ENCODE data around the gene LITAF.
"Not testable (repeated sequence)": the region's sequence is repeated elsewhere in the genome, so short reads cannot be mapped to it uniquely, and the experiment has no call there.

The LITAF gene

GRCh38 chr16:11601425-11601824, 14.7 kb upstream of the LITAF start:
- no peak for DNase-seq (ENCODE audit: insufficient read length, low spot score)

DNA sequence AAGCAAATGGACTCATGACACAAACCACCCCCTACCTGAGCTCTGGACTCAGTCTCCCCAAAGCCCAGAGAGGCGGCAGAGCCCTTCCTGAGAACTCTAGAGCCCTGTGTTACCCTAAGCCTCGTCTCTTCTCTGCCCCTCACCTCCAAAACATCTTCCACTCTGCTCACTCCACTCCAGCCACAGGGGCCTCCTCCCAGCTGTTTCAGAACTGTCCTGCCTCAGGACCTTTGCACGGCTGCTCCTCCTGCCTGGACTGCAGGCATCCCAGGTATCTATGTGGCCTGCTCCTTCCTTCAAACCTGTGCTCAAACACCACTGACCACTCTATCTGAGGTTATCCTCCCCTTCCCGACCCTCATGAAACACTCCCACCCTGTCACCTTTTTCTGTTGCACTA, 12.9 kb upstream of the LITAF start:
- DNase-seq (ENCODE audit: insufficient read length, low spot score) = no peak
- FAIRE-seq = no peak

More at GRCh38 chr16:11601425-11601824, 14.7 kb upstream of the LITAF start:
- no peak for FAIRE-seq

GRCh38 chr16:11597235-11598095, 10.7 kb upstream of the LITAF start:
- FAIRE-seq = no peak

DNA sequence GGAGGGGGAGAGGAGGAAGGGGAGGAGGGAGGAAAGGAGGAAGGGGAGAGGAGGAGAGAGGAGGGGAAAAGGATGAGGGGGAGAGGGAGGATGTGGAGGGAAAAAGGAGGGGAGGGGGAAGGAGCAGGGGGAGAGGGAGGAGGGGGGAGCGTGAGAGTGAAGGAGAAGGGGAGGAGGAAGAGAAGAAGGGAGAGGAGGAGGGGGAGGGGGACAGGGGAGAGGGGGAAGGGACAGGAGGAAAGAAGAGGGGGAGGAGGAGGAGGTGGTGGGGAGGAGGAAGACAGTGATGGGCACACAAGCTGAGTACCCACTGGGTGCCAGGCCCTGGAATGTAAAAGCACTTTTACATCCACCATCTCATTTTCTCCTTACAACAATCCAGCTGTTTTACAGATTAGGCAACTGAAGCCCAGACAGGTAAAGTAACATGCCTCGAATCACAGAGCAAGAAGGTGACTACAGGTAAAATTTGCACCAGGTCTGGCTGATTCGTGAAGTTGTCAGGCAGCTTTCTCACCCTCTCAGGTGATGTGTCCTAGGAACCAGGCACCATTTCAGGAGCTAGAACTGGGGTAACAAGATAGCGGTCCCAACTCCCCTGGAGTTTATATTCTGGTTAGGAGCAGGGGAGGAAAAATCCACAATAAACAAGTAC, 10.0 kb upstream of the LITAF start:
- no peak for FAIRE-seq
- no peak for DNase-seq (ENCODE audit: insufficient read length, low spot score)

More at GRCh38 chr16:11597235-11598095, 10.7 kb upstream of the LITAF start:
- no peak for DNase-seq (ENCODE audit: insufficient read length, low spot score)

DNA sequence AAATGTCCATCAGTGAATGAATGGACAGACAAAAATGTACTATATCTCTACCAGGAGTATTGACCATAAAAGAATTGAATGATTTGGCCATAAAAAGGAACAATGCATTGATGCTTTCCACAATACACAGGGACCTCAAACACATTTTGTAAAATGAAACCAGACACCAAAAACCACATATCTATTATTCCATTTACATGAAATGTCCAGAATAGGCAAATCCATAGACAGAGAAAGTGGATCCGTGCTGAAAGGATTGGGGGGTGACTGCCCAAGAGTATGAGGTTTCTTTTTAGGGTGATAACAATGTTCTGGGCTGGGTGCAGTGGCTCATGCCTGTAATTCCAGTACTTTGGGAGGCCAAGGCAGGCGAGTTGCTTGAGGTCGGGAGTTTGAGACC, 6.9 kb upstream of the LITAF start:
- FAIRE-seq (no peak), DNase-seq (ENCODE audit: insufficient read length, low spot score) (no peak)

DNA sequence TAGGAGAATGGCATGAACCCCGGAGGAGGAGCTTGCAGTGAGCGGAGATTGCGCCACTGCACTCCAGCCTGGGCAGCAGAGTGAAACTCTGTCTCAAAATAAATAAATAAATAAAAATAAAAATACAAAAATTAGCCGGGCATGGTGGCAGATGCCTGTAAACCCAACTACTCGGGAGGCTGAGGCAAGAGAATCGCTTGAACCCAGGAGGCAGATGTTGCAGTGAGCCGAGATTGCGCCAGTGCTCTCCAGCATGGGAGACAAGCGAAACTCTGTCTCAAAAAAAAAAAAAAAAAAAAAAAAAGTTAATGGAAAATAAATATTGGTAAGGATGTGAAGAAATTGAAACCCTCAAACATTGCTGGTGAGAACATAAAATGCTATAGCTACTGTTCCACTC, 6.4 kb upstream of the LITAF start:
- not testable (repeated sequence) for FAIRE-seq; DNase-seq (ENCODE audit: insufficient read length, low spot score)

- not testable (repeated sequence) for DNase-seq (ENCODE audit: insufficient read length, low spot score); FAIRE-seq
These were observed 4.9 kb upstream of the LITAF start for GRCh38 chr16:11591630-11592029.

DNA sequence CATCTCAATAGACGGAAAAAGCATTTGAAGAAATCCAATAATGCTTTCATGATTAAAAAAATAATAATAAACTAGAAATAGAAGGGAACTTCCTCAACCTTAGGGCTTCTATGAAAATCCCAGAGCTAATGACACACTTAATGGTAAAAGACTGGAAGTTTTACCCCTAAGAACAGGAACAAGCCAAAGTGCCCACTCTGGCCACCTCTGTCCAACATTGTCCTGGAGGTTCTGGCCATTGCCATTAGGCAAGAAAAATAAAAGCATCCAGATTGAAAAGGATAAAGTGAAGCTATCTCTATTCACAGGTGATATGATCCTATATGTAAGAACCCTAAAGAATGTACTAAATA, 2.5 kb upstream of the LITAF start:
- FAIRE-seq = no peak
- DNase-seq (ENCODE audit: insufficient read length, low spot score) = no peak

DNA sequence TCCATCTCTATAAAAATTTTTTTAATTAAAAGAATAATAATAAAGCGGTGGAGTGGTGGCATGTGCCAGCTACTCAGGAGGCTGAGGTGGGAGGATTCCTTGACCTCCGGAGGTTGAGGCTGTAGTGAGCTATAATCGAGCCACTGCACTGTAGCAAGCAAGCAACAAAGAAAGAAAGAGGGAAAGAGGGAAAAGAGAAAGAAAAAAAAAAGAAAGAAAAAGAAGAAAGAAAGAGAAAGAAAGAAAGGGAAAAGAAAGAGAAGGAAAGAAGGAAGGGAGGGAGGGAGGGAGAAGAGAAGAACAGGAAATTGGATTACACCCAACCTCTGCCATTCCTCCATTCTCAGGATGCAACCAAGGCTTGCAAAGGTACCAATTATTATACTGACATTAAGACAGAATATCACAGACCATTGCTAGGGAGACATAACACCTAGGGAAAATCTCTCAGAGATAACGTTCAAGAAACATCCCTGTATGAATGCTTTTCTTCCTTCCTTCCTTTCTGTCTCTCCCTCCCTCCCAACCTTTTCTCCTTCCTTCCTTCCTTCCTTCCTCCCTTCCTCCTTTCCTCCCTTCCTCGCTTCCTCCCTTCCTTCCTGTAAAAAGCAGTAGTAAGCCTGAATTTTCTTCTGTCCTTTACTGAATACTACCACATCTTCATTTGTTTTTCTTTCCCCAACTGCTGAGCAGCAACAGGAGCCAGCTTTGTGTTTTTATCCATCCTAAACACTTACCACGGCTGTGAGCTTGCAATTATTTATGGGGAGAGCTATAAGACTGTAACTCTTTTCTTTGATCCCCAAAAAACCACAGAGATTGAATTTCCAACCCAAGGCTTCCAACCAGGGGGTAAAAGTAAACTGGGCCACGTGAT, 1.8 kb upstream of the LITAF start:
- no peak for FAIRE-seq
- DNase-seq (ENCODE audit: insufficient read length, low spot score) = no peak

DNA sequence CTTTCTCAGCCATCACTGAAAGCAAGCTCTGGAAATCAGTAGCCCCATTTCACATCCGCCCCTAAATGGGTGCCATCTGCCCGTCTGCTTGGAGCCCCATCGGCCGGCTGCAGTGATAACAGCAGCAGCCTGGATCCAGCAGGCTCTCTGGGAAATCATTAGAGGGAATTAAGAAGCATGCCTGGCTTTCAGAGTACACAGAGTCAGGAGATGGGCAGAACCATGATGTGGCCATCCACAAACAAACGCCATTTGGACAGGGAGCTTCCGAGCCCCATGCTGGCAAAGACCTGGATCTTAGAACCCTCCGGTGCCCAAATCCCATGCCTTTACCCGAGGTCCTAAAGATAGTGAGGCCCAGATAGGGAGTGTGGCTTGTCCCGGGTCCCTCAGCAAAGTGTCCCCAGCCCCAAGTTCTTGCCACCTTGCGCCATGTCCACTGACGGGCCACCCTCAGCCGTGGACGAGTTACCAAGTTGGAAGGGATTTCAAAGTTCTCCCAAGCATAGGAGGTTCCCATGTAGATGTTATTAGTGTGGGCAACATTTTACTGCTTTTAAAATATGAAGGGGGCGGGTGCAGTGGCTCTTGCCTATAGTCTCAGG, 1.0 kb upstream of the LITAF start:
- no peak for FAIRE-seq

DNA sequence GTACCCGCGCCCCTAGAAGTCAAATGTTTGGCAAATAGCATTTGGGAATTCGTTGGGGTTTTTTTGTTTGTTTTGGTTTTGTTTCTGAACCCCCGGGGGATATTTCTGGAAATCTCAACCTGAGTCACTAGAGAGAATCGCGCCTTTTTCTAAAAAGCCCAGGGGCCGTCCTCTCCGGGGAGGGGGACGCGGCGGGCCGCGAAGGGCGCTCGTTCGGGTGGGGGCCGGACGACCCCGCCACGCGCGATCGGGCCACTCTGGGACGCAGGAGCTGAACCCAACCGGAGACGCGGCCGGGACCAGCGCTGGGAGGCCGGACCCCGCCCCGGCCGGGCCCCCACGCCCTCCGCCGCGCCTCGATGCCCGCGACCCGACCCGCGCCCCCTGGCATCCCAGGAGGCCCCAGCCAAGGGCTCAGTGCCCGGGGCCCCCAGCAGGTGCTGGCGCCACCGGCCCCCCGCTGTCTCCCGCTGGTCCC, 302 bp downstream of the LITAF start:
- DNase-seq (ENCODE audit: insufficient read length, low spot score) = no peak
- no peak for FAIRE-seq

More for the DNA sequence above, 1.0 kb upstream of the LITAF start:
- no peak for DNase-seq (ENCODE audit: insufficient read length, low spot score)

DNA sequence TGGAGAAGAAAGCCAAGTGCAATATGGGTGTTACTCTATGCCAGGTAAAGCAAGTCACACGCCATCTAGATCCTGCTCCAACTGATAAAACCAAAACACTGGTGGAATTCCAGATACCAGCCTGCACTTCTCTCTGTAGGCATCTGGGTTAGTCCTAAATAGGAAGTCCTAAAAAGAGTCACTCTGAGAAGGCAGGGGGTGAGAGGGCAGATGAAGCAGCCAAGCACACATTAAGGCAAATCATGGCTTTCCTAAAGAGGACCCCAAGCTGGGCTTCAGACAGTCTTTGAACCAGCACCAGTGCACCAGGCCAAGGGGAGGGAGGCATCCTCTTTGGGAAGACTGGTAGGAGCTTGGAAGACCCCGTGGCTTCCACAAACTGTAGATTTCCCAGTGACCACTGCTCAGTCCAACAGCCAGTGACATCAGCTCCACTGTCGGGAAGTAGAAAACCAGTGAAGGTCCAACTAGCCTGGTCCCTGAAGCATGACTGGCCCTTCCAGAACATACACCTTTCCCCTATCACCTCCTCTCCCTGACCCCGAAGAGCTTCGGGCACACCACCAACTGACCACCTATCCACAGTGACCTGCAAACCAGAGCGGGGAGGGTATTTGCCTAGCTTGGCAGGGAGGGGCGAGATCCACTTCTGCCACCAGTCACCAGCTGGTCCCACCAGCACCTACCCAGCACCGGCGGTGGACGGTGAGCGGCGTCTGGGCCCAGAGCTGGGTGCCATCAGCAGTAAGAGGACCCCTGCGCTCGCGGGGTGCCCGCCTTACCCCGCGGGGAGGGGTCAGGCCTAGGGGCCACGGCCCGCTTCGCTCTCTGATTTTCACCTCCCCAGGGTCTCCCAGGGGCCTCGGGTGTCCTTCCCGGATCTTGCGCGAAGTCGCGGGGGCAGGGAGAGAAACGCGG, 1.0 kb downstream of the LITAF start:
- DNase-seq (ENCODE audit: insufficient read length, low spot score) = no peak

GRCh38 chr16:11583889-11584565, 2.7 kb downstream of the LITAF start:
- FAIRE-seq = peak; percentile 82
- DNase-seq (ENCODE audit: insufficient read length, low spot score) = peak; percentile 27

More for the DNA sequence above, 1.0 kb downstream of the LITAF start:
- peak; percentile 83 for FAIRE-seq

- FAIRE-seq (no peak), DNase-seq (ENCODE audit: insufficient read length, low spot score) (no peak)
These were observed 3.6 kb downstream of the LITAF start for GRCh38 chr16:11583166-11583565.

GRCh38 chr16:11582157-11582814, 4.4 kb downstream of the LITAF start:
- peak; percentile 59 for FAIRE-seq
- no peak for DNase-seq (ENCODE audit: insufficient read length, low spot score)

GRCh38 chr16:11581678-11582077, 5.0 kb downstream of the LITAF start:
- FAIRE-seq = peak; percentile 49
- no peak for DNase-seq (ENCODE audit: insufficient read length, low spot score)

- DNase-seq (ENCODE audit: insufficient read length, low spot score) = no peak
- no peak for FAIRE-seq
These were observed 6.2 kb downstream of the LITAF start for GRCh38 chr16:11580451-11581086.

DNA sequence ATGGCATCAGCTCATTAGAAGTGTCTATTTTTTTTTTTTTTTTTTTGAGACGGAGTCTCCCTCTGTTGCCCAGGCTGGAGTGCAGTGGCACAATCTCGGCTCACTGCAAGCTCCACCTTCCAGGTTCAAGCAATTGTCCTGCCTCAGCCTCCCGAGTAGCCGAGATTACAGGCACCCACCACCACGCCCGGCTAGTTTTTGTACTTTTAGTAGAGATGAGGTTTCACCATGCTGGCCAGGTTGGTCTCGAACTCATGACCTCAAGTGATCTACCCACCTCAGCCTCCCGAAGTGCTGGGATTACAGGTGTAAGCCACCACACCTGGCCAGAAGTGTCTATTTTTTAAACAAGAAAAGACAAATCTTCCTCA, 9.4 kb downstream of the LITAF start:
- not testable (repeated sequence) for DNase-seq (ENCODE audit: insufficient read length, low spot score); FAIRE-seq

Data from GM19239 (cell line).